ENCODE data around the gene GALNT9.
"Not testable (repeated sequence)": the region's sequence is repeated elsewhere in the genome, so short reads cannot be mapped to it uniquely, and the experiment has no call there.

The GALNT9 gene

DNA sequence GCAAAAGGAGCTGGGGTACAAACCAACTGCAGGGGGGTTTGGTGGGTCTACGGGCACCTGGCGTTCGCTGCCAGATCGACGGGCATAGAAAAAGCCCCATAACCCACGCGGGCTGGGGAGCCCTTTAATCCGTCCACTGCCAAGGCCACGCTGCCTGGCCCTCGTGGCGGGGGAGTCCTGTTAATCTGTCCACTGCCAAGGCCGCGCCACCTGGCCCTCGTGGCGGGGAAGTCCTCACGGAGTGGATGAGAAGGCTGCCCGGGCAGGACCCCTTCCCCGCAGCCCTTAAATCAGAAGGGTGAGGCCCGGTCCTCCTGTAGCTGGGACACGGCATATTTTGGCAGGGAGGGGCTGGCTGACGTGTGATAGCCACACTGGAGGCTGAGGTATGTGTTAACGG is 99.0 kb downstream of the GALNT9 start:
- DNase-seq (ENCODE audit: low spot score), result no peak

DNA sequence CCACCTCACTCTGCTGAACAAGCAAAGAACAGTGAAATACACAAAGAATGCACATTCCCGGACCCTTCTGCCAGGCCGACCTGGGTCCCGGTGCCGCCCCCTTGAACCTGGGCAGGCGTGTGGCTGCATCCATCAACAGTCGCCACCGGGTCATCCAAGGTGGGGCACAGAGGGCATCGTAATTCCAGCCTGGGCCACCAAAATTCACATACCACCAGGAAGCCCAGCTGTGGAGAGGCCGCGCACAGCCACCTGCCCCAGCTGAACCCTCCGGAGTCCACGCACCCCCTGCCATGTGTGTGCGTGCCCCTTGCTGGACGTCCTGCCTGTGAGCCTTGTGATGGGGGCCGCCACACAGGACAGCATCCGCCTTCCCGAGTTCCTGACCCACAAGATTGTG is 99.5 kb downstream of the GALNT9 start:
- no peak for DNase-seq (ENCODE audit: low spot score)

DNA sequence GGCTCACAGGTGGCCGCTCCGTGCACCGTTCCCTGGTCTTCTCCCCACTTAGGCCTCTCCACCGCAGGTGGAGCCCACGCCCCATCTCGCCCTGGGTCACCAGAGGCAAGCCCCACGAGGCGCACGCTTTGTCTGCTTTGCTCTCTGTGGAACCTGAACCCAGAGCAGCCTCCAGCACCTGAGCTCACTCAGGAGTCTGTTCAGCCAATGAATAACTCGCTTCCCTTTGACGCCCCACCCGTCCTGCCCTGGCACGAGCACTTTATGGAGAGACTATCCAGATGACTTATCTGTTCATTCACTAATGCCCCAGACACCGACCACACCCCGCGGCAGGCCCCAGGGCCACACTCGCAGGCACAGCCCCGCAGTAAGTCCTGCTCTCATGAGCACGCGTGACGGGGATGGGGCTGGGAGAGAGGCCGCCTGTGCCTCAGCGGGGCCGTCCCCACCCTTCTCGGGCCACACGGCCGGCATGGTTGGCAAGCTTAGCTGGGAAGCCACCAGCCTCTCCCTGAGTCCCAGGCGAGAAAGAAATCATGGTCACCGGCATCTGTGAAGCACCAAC is 100.1 kb downstream of the GALNT9 start:
- DNase-seq (ENCODE audit: low spot score), result no peak

DNA sequence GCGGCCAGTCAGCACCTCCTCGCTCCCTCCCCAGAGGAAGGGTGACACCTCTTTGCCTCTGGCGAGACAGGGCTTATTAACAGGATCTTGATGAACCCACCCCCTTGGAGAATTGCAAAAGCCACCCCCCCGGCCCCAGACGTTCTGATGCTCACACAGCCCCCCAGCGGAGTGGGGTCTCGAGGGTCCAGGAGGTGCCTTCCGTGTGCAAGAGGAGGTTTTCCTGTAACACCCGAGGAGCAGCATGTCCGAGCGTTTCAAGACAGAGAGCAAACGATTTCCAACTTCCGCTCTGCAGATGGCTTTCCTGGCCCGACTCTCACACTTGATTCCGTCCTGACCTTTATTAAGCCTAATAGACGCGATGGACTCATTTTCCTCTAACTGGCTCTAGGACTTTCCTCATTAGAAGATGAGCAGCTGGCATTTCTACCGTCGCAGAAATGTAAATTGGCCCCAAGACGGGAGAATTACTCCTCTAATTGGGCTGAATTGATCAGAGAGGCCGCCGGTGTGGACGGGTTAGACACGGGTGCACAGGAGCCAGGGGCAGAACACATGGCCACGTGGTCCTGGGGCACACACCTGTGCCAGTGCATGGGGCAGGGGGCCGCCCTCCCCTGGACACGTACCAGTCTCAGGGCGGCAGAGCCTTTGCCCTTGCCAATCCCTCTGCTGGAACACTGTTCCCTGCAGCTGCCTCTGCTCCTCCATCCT is 100.8 kb downstream of the GALNT9 start:
- no peak for DNase-seq (ENCODE audit: low spot score)

DNA sequence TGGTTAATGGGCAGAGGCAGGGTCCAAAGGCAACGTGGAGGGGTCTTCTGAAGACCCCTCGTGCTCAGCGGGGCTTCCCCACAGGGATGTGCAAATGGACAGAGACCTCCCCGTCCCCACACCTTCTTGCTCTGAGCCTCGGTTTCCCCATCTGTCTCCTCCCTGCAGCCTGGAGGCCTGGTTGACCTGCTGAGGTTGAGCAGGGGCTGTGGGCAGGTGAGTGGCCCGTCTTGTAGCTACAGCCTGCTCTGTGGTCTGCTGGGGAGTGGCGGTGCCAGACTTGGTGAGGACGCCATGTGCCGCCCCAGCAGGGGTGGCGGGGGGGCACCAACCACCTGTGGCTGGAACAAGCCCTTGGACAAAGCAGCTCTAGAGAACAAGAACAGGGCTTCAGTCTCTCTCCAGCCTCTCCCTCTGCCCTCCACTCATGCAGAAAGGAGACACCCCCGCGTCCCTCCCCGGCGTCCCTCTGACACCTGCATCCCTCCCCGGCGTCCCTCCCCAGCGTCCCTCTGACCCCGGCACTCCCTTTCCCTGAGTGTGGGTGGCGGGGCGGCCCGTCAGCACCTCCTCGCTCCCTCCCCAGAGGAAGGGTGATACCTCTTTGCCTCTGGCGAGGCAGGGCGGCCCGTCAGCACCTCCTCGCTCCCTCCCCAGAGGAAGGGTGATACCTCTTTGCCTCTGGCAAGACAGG is 101.5 kb downstream of the GALNT9 start:
- no peak for DNase-seq (ENCODE audit: low spot score)

DNA sequence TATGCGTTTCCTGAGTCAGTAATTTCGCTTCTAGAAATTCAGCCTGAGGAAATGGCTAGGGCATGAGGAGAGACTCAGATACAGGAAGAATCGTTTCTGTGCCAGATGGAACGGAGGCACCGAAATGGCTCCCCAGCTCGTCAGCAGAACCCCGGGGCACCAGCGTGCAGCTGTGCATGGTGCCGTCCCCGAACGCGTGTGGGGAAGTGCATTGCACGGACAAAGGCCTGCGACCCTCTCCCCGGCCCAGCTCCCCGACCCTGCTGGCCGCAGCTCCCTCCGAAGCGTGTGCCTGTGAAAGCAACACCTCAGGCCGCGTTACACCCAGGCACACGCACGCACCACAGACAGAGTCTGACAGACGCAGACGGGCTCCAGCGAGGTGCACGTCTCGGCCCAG is 102.3 kb downstream of the GALNT9 start:
- no peak for DNase-seq (ENCODE audit: low spot score)

DNA sequence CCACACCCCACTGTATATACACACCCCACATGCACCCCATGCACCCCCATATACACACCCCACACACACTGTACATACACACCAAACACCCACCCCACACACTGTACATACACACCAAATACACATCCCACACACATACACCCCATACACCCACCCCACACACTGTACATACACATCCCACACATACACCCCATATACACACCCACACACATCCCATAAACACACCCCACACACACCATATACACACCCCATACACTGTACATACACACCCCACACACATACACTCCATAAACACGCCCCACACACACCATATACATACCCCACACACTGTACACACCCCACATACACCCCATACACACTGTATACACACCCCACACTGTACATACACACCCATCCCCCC is 102.8 kb downstream of the GALNT9 start:
- DNase-seq (ENCODE audit: low spot score), result no peak

DNA sequence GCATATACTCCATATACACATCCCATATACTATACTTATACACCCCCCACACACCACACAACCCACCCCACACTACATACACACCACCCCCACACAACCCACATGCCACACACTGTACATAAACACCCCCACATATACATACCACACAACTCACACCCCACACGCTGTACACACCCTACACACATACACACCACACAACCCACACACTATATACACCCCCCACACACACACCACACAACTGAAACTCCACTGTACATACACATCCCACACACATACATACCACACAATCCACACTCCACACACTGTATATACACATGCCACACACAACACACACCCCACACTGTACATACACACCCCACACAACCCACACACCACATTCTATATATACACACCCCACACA is 104.2 kb downstream of the GALNT9 start:
- no peak for DNase-seq (ENCODE audit: low spot score)

DNA sequence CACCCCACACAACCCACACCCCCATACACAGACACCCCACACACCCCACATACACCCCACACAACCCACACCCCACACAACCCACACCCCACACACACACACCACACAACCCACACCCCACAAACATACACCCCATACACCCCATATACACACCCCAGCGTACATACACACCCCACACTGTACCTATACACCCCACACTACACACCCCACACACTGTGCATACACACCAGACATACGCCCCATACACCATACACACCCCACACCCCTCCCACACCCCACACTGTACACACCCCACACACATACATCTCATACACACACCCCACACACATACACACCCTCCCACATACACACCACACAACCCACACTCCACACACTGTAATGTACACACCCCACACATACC is 104.9 kb downstream of the GALNT9 start:
- no peak for DNase-seq (ENCODE audit: low spot score)

DNA sequence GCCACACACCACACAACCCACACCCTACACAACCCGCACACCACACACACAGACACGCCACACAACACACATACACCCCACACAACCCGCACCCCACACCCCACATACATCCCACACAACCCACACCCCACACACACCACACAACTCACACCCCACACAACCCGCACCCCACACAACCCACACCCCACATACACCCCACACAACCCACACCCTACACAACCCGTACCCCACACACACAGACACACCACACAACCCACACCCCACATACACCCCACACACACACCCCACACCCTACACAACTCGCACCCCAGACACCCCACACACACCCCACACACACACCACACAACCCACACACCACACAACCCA is 106.6 kb downstream of the GALNT9 start:
- no peak for DNase-seq (ENCODE audit: low spot score)

DNA sequence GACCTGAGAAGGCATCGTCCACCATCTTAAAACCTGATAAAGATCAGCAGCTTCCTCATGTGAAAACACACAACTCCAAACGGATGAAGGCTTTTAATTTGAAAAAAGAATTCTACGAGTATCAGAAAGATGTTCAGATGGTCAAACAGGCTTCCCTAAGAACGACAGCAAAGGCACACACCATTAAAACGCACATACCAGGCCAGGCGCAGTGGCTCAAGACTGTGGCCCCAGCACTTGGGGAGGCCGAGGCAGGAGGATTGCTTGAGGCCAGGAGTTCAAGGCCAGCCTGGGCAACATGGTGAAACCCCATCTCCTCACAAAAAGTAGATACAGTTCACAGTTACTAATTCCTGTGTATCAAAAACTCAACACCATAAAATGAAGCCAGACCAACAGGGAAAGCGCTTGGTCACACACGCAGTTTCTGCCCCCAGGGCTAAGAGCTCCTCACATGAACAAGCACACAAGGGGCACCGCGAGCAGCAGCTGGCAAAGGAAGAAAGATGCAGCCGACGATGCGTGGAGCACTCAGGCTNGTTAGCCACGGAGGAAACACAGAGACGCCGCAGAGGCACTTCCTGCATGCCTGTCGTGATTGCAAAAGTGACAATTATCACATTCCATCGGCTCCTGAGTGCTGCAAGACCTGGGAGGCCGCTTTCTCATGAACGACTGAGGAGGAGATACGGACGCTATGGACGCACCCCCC is 107.1 kb downstream of the GALNT9 start:
- DNase-seq (ENCODE audit: low spot score), result peak; percentile 28

DNA sequence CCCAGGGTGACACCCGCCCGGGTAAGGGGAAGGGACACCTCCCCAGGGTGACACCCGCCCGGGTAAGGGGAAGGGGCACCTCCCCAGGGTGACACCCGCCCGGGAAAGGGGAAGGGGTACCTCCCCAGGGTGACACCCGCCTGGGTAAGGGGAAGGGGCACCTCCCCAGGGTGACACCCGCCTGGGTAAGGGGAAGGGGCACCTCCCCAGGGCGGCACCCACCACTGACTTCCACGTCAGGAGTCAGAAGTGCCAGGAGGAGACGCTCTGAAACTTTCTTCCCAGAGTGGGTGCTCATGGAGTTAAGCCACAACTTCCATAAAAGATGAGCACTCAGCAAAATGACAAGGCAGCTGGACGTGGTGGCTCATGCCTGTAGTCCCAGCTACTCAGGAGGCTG is 109.6 kb downstream of the GALNT9 start:
- DNase-seq (ENCODE audit: low spot score), result not testable (repeated sequence)

DNA sequence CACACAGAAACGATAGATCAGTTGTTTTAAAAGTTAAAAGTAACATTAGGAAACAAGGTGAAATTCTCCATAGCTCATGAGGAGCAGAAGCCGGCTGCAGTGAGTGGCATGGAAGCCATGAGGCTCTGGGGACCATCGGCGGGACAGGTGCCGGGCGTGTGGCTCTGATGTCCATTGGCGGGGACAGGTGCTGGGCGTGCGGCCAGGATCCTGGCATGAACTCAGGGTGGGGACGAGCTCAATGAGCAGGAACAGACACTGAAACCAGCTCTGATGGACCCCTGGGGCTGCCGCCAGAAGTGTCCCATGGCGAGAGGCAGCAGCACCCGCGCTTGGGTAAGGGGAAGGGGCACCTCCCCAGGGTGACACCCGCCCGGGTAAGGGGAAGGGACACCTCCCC is 110.1 kb downstream of the GALNT9 start:
- DNase-seq (ENCODE audit: low spot score), result no peak

DNA sequence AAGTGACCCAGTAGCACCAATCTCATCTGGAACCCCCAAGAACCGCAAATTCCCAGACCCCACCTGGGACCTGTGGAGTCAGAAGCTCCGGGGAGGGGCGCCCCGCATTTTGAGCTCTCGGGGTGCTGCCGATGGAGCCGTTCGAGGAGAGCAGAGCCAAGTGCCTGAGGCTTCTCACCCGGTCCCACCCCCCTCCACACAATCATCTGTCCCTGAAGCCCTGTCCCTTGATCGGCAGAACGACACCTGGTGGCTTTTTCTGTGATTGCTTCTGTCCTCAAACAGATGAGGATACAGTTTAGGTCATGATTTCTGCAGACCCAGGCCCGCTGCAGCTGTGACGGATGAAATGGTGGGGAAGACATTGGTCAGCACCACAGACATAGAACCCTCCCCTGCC is 110.5 kb downstream of the GALNT9 start:
- peak; percentile 57 for DNase-seq (ENCODE audit: low spot score)

DNA sequence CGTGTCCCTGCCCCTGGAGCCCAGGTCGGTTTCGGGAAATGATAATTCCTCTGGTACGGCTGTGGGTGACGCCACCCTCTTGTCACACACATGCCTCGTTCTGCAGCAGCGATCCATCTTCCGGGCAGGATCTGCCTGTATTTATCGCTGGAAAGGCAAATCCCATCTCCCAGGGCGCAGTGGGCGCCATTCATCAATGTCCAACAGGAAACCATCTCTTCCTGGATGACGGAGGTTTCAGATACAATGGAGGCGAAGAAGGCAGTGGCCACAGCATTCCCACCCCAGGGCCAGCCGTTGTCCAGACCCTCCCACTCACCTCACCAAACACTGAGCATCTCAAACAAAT is 110.9 kb downstream of the GALNT9 start:
- DNase-seq (ENCODE audit: low spot score), result no peak

DNA sequence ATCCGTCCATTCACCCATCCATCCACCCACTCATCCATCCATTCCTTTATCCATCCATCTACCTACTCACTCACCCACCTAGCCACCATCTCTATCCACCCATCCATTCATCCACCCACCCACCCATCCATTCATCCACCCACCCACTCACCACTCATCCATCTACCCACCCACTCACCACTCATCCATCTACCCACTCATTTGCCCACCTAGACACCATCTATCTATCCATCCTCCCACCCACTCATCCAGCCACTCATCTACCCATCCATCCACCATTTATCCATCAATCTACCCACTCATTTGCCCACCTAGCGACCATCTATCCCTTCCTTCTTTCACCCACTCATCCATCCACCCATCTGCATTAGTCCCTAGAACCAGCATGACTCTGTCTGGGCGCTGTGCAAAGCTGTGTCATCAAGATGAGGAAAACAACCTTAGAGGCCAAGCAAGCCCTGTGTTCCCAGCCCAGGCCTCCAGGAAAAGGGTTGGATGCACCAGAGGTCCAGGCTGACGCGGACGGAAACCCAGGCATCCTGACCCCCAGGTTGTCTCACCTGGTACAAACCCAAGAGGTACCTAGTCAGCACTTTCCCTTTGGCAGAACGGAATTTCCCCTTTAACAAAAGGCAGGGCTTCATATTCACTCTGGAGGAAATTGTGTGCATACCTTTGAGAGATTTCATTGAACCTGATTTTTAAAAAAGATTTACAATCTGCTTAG is 111.4 kb downstream of the GALNT9 start:
- no peak for DNase-seq (ENCODE audit: low spot score)

DNA sequence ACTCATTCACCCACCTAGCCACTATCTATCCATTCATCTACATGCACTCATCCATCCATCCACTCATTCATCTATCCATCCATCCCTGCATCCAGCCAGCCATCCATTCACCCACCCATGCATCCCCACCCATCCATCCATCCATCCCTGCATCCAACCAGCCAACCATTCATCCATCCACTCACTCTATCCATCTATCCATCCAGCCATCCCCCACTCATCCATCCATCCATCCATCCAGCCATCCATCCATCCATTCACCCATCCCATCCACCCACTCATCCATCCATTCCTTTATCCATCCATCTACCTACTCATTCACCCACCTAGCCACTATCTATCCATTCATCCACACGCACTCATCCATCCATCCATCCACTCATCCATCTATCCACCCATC is 112.0 kb downstream of the GALNT9 start:
- DNase-seq (ENCODE audit: low spot score), result no peak

DNA sequence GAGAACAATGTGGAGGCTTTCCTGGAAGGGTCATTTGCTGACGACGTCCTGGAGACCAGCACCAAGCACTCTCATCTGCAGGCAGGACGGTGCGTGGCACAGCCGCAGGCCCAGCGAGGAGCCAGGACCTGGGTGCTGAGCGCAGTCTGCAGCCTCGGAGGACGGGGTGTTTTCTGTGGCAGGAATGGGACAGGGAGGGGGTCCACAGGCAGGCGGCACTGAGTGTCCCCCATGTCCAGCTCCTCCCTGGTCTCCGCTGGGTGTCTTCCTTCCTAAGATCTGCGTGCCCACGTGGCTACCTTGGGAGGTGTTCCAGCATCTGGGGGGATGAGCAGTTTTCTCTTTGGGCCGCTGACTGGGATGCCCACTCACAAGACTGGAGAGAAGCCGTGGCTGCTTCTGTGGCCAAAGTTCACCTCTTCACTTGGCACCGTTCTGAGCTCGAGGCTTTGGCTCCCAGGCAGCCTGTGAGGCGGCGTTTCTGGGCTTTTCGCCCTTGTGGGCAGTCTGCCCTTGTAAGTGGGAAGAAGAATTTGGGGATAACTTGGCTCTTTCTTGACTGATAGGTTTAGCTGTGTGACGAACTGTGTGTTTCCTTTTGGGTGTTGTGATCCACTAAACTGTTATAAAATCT is 112.9 kb downstream of the GALNT9 start:
- no peak for DNase-seq (ENCODE audit: low spot score)

DNA sequence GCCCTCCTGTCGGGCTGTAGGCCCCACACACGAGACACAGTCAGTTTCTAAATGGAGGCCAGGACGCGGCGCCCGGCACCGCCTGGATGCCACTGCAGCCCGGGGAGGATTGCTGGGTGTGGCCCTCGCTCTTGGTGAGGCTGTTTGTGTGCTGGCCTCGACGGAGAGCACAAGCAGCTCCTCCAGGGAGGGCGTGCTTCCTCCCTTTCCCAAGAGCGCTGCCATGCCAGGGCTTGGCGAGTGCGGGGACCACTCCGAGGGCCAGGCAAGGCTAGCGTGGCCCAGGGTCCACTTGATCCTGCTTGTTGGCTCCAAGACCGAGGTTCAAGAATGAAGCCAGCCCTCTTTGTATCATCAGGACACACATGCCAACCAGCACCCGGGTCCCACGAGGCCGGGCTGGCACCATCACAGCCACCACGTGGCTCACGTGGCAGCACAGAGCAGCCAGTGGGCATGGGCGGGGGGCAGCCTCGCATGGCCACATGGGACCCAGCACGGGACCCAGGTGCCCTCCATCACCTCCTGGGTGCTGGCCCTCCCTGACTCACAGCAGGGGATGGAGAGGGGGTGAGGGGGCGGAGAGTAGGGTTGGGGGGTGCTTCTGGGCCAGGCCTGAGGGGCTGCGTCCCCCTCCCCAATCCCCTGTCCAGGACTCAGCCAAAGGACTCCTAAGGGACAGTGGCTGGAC is 113.9 kb downstream of the GALNT9 start:
- no peak for DNase-seq (ENCODE audit: low spot score)

DNA sequence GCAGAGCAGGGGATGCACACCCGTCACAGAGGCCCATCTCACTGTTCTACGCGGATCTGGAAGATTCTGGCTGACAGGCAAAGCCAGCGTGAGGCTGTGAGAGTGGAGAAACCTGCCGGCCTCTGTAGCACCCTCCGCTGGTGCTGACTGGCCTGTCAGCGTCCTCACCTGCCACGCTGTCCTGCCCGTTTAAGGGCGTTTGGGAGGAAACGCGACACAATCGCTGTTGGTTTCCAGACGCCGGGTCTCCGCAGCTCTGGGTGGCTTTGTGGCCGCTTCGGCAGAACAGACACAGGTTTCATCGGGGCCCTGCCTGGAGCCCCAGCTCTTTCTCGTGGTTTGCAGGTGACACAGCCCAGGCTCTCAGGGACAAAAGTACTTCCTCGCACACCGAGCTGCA is 114.5 kb downstream of the GALNT9 start:
- DNase-seq (ENCODE audit: low spot score), result no peak

DNA sequence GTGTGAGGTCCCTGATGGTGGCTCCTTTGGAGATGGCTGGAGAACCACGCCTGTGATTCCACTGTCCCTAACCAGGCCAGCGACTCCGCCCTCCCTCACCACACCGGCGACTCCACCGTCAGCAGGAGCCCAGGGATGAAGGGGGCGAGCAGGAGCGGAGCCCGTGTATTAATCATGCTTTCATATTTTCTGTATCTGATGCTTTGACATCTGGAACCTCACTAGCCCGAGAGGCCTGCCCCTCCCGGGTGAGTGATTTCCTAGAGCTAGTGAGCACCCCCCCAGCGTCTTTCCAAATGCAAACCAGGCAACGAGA is 115.3 kb downstream of the GALNT9 start:
- DNase-seq (ENCODE audit: low spot score), result no peak
